Kidney (tissue), 14 donors: ENCODE measurements around the gene LPAR3. TPM values are rescaled to one million over a fixed set of nuclear protein-coding genes. Genes with fewer than 3 reads are reported as not detected.
A peak's percentile ranks its signal among the peaks of the same experiment; 100 is the strongest.

Experiments
- DNase-seq, 5 donors: peaks; one replicate each; pipeline ENCODE4 v3.0.0-alpha.2; 2013 to 2020
- FAIRE-seq: peaks from 2 replicates; lab custom pipeline; 2012; peaks lifted over from hg19 to GRCh38; lab: Jason Lieb, UNC
- H3K27ac ChIP-seq, 2 donors: one replicate each; pipeline ENCODE4 v1.7.0; 2013; ENCODE audit warnings: low read depth in 2 of 2, low read length in 2 of 2, inconsistent platforms in 1 of 2
- H3K27me3 ChIP-seq: one replicate; pipeline ENCODE4 v1.7.1; 2013; ENCODE audit warnings: low read length, inconsistent platforms; ENCODE audit not compliant: control insufficient read depth, insufficient read depth
- H3K36me3 ChIP-seq, 3 donors: one replicate each; pipeline versions ENCODE4 v1.7.0 to v1.7.1; 2013; ENCODE audit warnings: low read length in 3 of 3, control low read depth in 1 of 3, inconsistent platforms in 1 of 3; ENCODE audit not compliant: insufficient read depth in 3 of 3, control insufficient read depth in 2 of 3
- H3K4me1 ChIP-seq, 3 donors: one replicate each; pipeline versions ENCODE4 v1.7.0 to v1.7.1; 2013; ENCODE audit warnings: low read length in 3 of 3, inconsistent platforms in 1 of 3, low read depth in 1 of 3; ENCODE audit not compliant: control insufficient read depth in 2 of 3, insufficient read depth in 2 of 3
- H3K4me3 ChIP-seq, 3 donors: one replicate each; pipeline versions ENCODE4 v1.7.0 to v1.8.1; 2013; ENCODE audit warnings: low read length in 3 of 3, control low read depth in 1 of 3, inconsistent platforms in 1 of 3
- H3K9ac ChIP-seq, 3 donors: one replicate each; pipeline versions ENCODE4 v1.7.0 to v1.7.1; 2013; ENCODE audit warnings: low read length in 3 of 3, control low read depth in 1 of 3, inconsistent platforms in 1 of 3
- H3K9me3 ChIP-seq, 3 donors: one replicate each; pipeline versions ENCODE4 v1.7.0 to v1.7.1; 2013; ENCODE audit warnings: low read length in 3 of 3, control low read depth in 1 of 3, inconsistent platforms in 1 of 3; ENCODE audit not compliant: control insufficient read depth in 2 of 3, insufficient read depth in 1 of 3
- CTCF ChIP-seq: IDR thresholded peaks from 3 replicates; pipeline ENCODE4 v1.5.1; 2012; ENCODE audit warnings: mild to moderate bottlenecking, moderate library complexity, borderline replicate concordance; ENCODE audit not compliant: insufficient read depth; ENCODE audit errors: extremely low read depth
- intact Hi-C: fragments of 100-400 bp; cut with DNase I; formaldehyde crosslinking; loops from one replicate; pipeline ENCODE4 v1.11.1; 2022
- polyA plus RNA-seq: library from polyadenylated mRNA; stranded (reverse); fragments of 350-450 nt; fragmentation: Illumina TruSeq; extraction: RNeasy Lipid Tissue Mini Kit (QIAGEN cat#74804); gene quantifications from one replicate; pipeline ENCODE4 v1.2.3, GENCODE V29; 2014; ENCODE audit warnings: low read depth, low replicate concordance; ENCODE audit not compliant: insufficient read depth
- total RNA-seq: library from RNA; stranded (reverse); fragmentation: NEBNext Ultra II Directional; extraction: Animal tissue kit (Norgen Biotek cat#: 25700); gene quantifications from one replicate; pipeline ENCODE4 v1.2.1, GENCODE V29; 2021
- donor health status: control.
- donor health status: control.
- donor health status: control.
- donor health status: control.
- donor health status: control.
- donor health status: DM: yes; HTN: yes; CAD: no.
- donor health status: Normal renal cell carcinoma (clear cell type).

LPAR3 gene
- total and polyA plus RNA-seq, 2 donors from 2014 or later = 0.22 TPM; not detected in 1

DNA sequence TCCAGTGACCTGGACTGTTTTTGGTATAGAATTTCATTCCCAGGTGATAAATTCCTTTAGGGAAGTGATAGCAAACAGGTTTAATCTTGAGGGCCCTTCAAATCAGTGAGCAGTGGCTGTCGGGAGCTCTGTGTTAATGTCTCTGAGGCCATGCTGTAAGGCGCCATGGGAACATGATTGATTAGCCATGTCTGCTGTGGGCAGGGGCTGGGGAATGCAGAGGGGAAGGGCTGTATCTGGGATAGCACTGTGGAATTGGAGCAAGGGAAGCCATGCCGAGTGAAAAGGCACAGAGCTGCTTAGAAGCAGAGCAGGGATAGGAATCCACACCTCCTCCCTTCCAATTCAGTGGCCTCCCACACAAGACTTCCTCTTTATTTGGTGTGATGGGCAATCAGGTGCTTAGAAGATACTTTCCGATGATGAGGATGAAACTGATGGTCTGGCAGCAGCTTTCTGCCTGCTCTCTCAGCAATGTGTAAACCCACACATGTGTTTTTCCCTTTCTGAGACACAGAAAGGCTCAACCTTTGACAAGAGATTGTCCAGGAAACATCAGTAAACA, 119.0 kb downstream of the LPAR3 start:
- peak in 1 of 5 donors; percentile 42 for DNase-seq
- H3K36me3 ChIP-seq = no peaks in the 10 kb centered on the region
- intact Hi-C loops = no loop called here

GRCh38 chr1:84773195-84773594, 119.8 kb downstream of the LPAR3 start:
- H3K4me1 ChIP-seq = no peaks in the 10 kb centered on the region
- no peak overlapping the region for H3K27ac ChIP-seq
- FAIRE-seq = no peak
- H3K9me3 ChIP-seq = no peaks in the 10 kb centered on the region
- no peak overlapping the region for H3K4me3 ChIP-seq
- no peak for DNase-seq
- no peaks in the 10 kb centered on the region for H3K36me3 ChIP-seq
- H3K27me3 ChIP-seq = no peaks in the 10 kb centered on the region
- H3K9ac ChIP-seq = no peak overlapping the region
- TF ChIP-seq CTCF = no peak
- intact Hi-C loops = no loop called here

More for the DNA sequence above, 119.0 kb downstream of the LPAR3 start:
- H3K9me3 ChIP-seq = no peaks in the 10 kb centered on the region
- no peaks in the 10 kb centered on the region for H3K27me3 ChIP-seq
- no peaks in the 10 kb centered on the region for H3K4me1 ChIP-seq
- no peak for FAIRE-seq
- H3K9ac ChIP-seq = no peak overlapping the region
- no peak overlapping the region for H3K4me3 ChIP-seq
- TF ChIP-seq CTCF = no peak
- no peak overlapping the region for H3K27ac ChIP-seq

DNA sequence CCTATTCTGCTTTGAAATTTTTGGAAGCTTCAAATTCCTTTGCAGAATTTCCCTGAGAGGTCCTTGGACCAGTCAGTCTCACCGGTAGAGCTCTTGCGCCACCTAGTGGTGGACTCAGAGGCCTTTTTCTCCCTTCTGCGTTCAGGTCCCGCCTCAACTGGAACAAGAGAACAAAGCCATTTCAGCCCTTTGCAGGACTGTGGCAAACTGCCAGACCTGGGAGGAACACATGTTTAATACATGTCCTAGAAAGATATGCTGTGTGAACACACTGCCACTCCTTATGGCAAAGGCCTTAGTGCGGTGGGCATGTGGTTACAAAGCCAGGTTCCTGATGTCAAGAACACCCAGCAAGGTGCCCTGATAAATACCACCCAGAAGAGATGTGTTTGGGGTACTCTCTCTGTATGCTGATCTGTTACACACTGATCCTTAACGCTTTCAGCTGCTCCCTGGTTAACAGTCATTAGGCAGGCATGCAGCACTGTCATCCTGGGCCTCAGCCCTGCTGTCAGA, 120.5 kb downstream of the LPAR3 start:
- TF ChIP-seq CTCF = peak; percentile 94
- Histone ChIP-seq H3K9me3 (no peaks in the 10 kb centered on the region), H3K27me3 (no peaks in the 10 kb centered on the region), H3K27ac (no peak overlapping the region), H3K4me1 (no peaks in the 10 kb centered on the region), H3K36me3 (no peaks in the 10 kb centered on the region), H3K9ac (no peak overlapping the region), H3K4me3 (no peak overlapping the region)
- no peak for FAIRE-seq
- peak; percentile 86 to 95 (median 88) for DNase-seq
- intact Hi-C loops = no loop called here
